ENCODE measurements around the gene GATA1.

The GATA1 gene

DNA sequence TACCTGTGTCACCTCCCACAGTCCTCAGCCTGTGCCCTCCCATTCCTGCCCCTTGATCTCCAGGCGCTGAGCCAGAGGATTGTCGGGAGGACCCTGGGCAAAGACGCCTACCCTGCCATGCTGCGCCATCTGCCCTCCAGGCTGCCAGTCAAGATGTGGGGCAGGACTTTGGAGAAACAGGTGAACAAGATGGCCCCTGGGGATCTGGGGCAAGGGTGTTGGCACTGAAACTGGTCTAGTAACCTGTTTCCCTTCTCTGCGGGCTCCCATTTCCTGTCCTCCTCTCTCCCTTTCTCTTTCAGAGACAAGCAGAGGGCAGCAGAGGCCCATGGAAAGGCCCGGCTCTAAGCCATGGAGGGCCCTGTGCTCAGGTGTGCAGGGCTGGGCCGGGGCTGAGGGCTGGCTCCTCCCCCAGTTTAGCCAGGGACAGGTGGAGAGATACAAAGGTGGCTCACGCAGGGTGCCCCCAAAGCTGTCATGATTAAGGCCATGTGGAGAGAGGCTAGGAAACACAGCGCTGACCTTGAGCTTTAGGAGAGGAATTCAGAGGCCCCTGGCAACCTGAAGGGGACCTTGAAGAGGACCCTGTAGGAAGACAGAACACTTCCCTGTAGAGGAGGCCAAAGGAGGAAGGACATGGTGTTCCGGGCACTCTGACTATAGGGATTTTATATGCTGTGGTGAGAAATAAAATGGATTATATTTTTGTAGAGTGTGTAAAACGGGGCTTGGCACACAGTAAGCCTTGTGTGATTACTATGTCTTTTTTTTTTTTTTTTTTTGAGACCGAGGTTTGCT is 24.5 kb upstream of the GATA1 start, which contains the start of gene GLOD5:
Gene GLOD5 (plus strand): TSS at position 74 of the 798 bp plus-strand sequence. CDS start 44 bp downstream, at position 118.
- H3K79me2 ChIP-seq (ENCODE audit: insufficient read depth, low read depth) = no peaks in the 10 kb centered on the region
- no peaks in the 10 kb centered on the region for H3K4me1 ChIP-seq (ENCODE audit: low read depth, poor library complexity, severe bottlenecking)
- no peak within 1 kb of the TSS for H2AFZ ChIP-seq (ENCODE audit: low read depth)
- H3K4me3 ChIP-seq (IDR thresholded peaks at IDR 0.05; ENCODE audit: insufficient read depth, low read depth, low read length) = no peak within 1 kb of the TSS
- no peaks in the 10 kb centered on the region for H4K20me1 ChIP-seq (ENCODE audit: insufficient read depth)
- H3K27ac ChIP-seq = no peak within 1 kb of the TSS
- TF ChIP-seq, protein P1, sequence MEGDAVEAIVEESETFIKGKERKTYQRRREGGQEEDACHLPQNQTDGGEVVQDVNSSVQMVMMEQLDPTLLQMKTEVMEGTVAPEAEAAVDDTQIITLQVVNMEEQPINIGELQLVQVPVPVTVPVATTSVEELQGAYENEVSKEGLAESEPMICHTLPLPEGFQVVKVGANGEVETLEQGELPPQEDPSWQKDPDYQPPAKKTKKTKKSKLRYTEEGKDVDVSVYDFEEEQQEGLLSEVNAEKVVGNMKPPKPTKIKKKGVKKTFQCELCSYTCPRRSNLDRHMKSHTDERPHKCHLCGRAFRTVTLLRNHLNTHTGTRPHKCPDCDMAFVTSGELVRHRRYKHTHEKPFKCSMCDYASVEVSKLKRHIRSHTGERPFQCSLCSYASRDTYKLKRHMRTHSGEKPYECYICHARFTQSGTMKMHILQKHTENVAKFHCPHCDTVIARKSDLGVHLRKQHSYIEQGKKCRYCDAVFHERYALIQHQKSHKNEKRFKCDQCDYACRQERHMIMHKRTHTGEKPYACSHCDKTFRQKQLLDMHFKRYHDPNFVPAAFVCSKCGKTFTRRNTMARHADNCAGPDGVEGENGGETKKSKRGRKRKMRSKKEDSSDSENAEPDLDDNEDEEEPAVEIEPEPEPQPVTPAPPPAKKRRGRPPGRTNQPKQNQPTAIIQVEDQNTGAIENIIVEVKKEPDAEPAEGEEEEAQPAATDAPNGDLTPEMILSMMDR (conservative IDR thresholded peaks at IDR 0.05; ENCODE audit: low read depth, low read length) = no peak
- H3K36me3 ChIP-seq (ENCODE audit: insufficient read depth) = no peaks in the 10 kb centered on the region
- no peak within 1 kb of the TSS for H3K4me2 ChIP-seq
- H3K27me3 ChIP-seq (ENCODE audit: insufficient read depth, low read depth) = no peaks in the 10 kb centered on the region
- no peak within 1 kb of the TSS for H3K9ac ChIP-seq

DNA sequence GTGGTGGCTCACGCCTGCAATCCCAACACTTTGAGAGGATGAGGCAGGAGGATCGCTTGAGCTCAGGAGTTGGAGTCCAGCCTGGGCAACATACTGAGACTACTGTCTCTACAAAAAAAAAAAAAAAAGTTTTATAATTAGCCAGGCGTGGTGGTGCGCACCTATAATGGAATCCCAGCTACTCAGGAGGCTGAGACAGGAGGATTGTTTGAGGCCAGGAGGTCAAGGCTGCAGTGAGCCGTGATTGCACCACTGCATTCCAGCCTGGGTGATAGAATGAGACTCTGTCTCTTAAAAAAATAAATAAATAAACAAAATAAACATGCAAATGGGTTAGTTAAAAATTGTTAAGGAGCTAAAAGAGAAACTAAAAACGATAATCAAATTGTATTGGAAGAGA is 17.2 kb upstream of the GATA1 start:
- H3K4me2 ChIP-seq = no peak overlapping the region
- TF ChIP-seq, protein P1 (conservative IDR thresholded peaks at IDR 0.05; ENCODE audit: low read depth, low read length) = no peak
- H3K4me1 ChIP-seq (ENCODE audit: low read depth, poor library complexity, severe bottlenecking) = no peaks in the 10 kb centered on the region
- no peak overlapping the region for H3K4me3 ChIP-seq (IDR thresholded peaks at IDR 0.05; ENCODE audit: insufficient read depth, low read depth, low read length)
- no peaks in the 10 kb centered on the region for H4K20me1 ChIP-seq (ENCODE audit: insufficient read depth)
- H3K9ac ChIP-seq = no peak overlapping the region
- H2AFZ ChIP-seq (ENCODE audit: low read depth) = no peak overlapping the region
- H3K27ac ChIP-seq = no peak overlapping the region
- H3K79me2 ChIP-seq (ENCODE audit: insufficient read depth, low read depth) = no peaks in the 10 kb centered on the region
- no peaks in the 10 kb centered on the region for H3K27me3 ChIP-seq (ENCODE audit: insufficient read depth, low read depth)
- H3K36me3 ChIP-seq (ENCODE audit: insufficient read depth) = no peaks in the 10 kb centered on the region

DNA sequence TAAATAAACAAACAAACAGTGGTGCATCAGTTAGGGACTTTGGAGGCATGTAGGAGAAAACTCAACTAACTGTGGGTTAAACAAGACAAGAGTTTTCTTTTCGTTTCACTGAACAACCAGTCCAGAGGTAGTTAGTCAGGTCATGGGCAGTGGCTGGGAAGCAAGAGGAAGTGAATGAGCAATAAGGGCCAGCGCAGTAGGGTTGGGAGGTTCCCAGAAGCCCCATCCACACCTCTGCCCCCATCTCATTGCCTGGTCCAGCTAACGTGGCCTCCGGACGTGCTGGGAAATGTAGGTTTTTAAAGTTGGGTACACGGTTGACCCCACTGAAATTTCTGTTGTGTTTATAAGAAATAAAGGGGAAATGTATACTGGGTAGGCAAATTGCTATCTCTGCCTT is 16.1 kb upstream of the GATA1 start:
- no peaks in the 10 kb centered on the region for H3K4me1 ChIP-seq (ENCODE audit: low read depth, poor library complexity, severe bottlenecking)
- no peaks in the 10 kb centered on the region for H3K36me3 ChIP-seq (ENCODE audit: insufficient read depth)
- H3K4me3 ChIP-seq (IDR thresholded peaks at IDR 0.05; ENCODE audit: insufficient read depth, low read depth, low read length) = no peak overlapping the region
- TF ChIP-seq, protein P1 (conservative IDR thresholded peaks at IDR 0.05; ENCODE audit: low read depth, low read length) = no peak
- H3K4me2 ChIP-seq = no peak overlapping the region
- H2AFZ ChIP-seq (ENCODE audit: low read depth) = no peak overlapping the region
- no peak overlapping the region for H3K9ac ChIP-seq
- no peaks in the 10 kb centered on the region for H3K79me2 ChIP-seq (ENCODE audit: insufficient read depth, low read depth)
- H3K27ac ChIP-seq = no peak overlapping the region
- no peaks in the 10 kb centered on the region for H3K27me3 ChIP-seq (ENCODE audit: insufficient read depth, low read depth)
- H4K20me1 ChIP-seq (ENCODE audit: insufficient read depth) = no peaks in the 10 kb centered on the region

DNA sequence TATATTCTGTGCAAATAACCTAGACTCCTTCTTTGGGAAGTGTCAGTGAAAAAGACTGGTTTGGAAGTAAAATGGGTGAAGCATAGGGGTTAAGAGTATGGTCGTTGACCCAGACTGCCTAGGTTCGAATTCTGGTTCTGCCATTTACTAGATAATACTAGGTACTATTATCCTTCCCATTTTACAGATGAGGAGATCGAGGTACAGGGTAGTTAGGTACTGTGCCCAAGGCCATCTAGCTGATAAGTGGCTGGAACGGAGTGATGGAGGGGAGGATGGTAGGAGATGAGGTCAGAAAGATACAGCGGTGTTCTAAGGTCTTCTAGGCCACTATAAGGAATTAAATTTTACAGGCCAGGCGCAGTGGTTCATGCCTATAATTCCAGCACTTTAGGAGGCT is 13.8 kb upstream of the GATA1 start:
- H3K9ac ChIP-seq = no peak overlapping the region
- no peak overlapping the region for H3K4me3 ChIP-seq (IDR thresholded peaks at IDR 0.05; ENCODE audit: insufficient read depth, low read depth, low read length)
- H3K36me3 ChIP-seq (ENCODE audit: insufficient read depth) = no peaks in the 10 kb centered on the region

More for the DNA sequence above, 13.8 kb upstream of the GATA1 start:
- no peaks in the 10 kb centered on the region for H4K20me1 ChIP-seq (ENCODE audit: insufficient read depth)
- TF ChIP-seq, protein P1 (conservative IDR thresholded peaks at IDR 0.05; ENCODE audit: low read depth, low read length) = no peak
- H3K79me2 ChIP-seq (ENCODE audit: insufficient read depth, low read depth) = no peaks in the 10 kb centered on the region
- no peak overlapping the region for H2AFZ ChIP-seq (ENCODE audit: low read depth)
- H3K4me1 ChIP-seq (ENCODE audit: low read depth, poor library complexity, severe bottlenecking) = no peaks in the 10 kb centered on the region
- no peak overlapping the region for H3K4me2 ChIP-seq
- H3K27ac ChIP-seq = no peak overlapping the region
- no peaks in the 10 kb centered on the region for H3K27me3 ChIP-seq (ENCODE audit: insufficient read depth, low read depth)

All from KMS-11 (cell line).